8988T (cell line): Measurements from ENCODE around the gene PDE4B.

ENCODE experiments used
- DNase-seq: peaks from one replicate; pipeline ENCODE4 v3.0.0; 2011

The PDE4B gene

GRCh38 chr1:66246351-66247269, 453.9 kb downstream of the PDE4B start:
- no peak for DNase-seq

- no peak for DNase-seq
Observed at GRCh38 chr1:66247415-66248208, 454.9 kb downstream of the PDE4B start.

- no peak for DNase-seq
Observed at GRCh38 chr1:66248257-66248656, 455.6 kb downstream of the PDE4B start.

- no peak for DNase-seq
Observed at GRCh38 chr1:66248746-66249145, 456.1 kb downstream of the PDE4B start.

GRCh38 chr1:66250075-66250474, 457.4 kb downstream of the PDE4B start:
- no peak for DNase-seq

- no peak for DNase-seq
Observed at GRCh38 chr1:66250478-66250877, 457.8 kb downstream of the PDE4B start.

GRCh38 chr1:66251546-66251945, 458.9 kb downstream of the PDE4B start:
- DNase-seq: no peak

GRCh38 chr1:66253330-66253921, 460.7 kb downstream of the PDE4B start:
- no peak for DNase-seq

- DNase-seq: no peak
Observed at GRCh38 chr1:66254785-66255184, 462.1 kb downstream of the PDE4B start.

GRCh38 chr1:66256629-66257572, 464.2 kb downstream of the PDE4B start:
- DNase-seq: no peak

GRCh38 chr1:66258404-66259105, 465.9 kb downstream of the PDE4B start:
- no peak for DNase-seq

GRCh38 chr1:66261364-66261763, 468.7 kb downstream of the PDE4B start:
- DNase-seq: no peak

- DNase-seq: no peak
Observed at GRCh38 chr1:66262208-66262963, 469.7 kb downstream of the PDE4B start.

GRCh38 chr1:66265268-66265667, 472.6 kb downstream of the PDE4B start:
- no peak for DNase-seq

GRCh38 chr1:66265796-66266195, 473.1 kb downstream of the PDE4B start:
- DNase-seq: no peak

- DNase-seq: no peak
Observed at GRCh38 chr1:66266350-66266749, 473.7 kb downstream of the PDE4B start.

- no peak for DNase-seq
Observed at GRCh38 chr1:66266756-66267155, 474.1 kb downstream of the PDE4B start.

- DNase-seq: no peak
Observed at GRCh38 chr1:66267201-66267940, 474.7 kb downstream of the PDE4B start.

GRCh38 chr1:66269222-66269621, 476.5 kb downstream of the PDE4B start:
- DNase-seq: no peak

- DNase-seq: no peak
Observed at GRCh38 chr1:66270119-66270812, 477.6 kb downstream of the PDE4B start.
